Left ventricle myocardium inferior (tissue), 1 donor: ENCODE data around the gene GPC3. TPM values are rescaled to one million over a fixed set of nuclear protein-coding genes. Genes with fewer than 3 reads are reported as not detected.
"Not testable (repeated sequence)": the region's sequence is repeated elsewhere in the genome, so short reads cannot be mapped to it uniquely, and the experiment has no call there.

ENCODE experiments used
- DNase-seq: peaks from one replicate; pipeline ENCODE4 v3.0.0-alpha.2; 2020
- H3K27ac ChIP-seq: fragments of 200-600 bp; replicated peaks from 2 replicates; pipeline ENCODE4 v1.8.0; 2021
- H3K27me3 ChIP-seq: fragments of 200-600 bp; 2 replicates; pipeline ENCODE4 v1.8.0; 2021; ENCODE audit warnings: low read depth
- H3K36me3 ChIP-seq: fragments of 200-600 bp; 2 replicates; pipeline ENCODE4 v1.8.0; 2021
- H3K4me1 ChIP-seq: fragments of 200-600 bp; 2 replicates; pipeline ENCODE4 v1.8.0; 2021
- H3K4me3 ChIP-seq: fragments of 200-600 bp; 2 replicates; pipeline ENCODE4 v1.8.0; 2021; ENCODE audit warnings: mild to moderate bottlenecking, moderate library complexity
- H3K9me3 ChIP-seq: fragments of 200-600 bp; replicated peaks from 2 replicates; pipeline ENCODE4 v1.8.0; 2021
- CTCF ChIP-seq: fragments of 200-600 bp; IDR thresholded peaks from 2 replicates; pipeline ENCODE4 v1.8.0; 2021; ENCODE audit warnings: antibody characterized with exemption, mild to moderate bottlenecking, borderline replicate concordance
- intact Hi-C: fragments of 100-400 bp; cut with micrococcal nuclease; formaldehyde crosslinking; loops from one replicate; pipeline ENCODE4 v1.11.0; 2022
- total RNA-seq: library from RNA; stranded (reverse); fragmentation: NEBNext Ultra II Directional; extraction: Animal tissue kit (Norgen Biotek cat#: 25700); gene quantifications from one replicate; pipeline ENCODE4 v1.2.1, GENCODE V29; 2021
- donor health status: DM: no; HTN: yes; CAD: no; lungs with severe emphysema.

The GPC3 gene
- total RNA-seq, 1 donor from 2014 or later = 5.4 TPM

DNA sequence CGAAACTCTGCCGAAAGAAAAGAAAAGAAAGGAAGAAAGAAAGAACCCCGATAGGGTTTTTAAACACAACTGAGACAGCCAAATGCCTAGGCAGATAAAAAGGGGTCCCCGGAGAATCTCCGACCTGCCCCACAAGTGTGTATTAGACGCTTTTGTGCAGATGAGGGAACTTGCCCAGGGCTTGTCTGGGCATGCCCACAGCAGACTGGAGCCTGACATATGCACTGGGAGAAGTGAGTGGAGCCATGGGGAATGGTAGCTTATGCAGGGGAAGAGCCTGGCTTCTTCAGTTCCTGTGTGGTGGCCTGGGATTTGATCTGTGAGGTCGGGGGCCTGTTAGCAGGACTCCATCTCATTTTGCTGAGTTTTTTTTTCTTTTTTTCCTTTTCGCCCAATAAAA is 199.0 kb downstream of the GPC3 start:
- Histone ChIP-seq H3K4me1 (no peaks in the 10 kb centered on the region), H3K36me3 (no peaks in the 10 kb centered on the region), H3K27ac (no peak overlapping the region), H3K27me3 (no peaks in the 10 kb centered on the region), H3K4me3 (no peak overlapping the region), H3K9me3 (no peaks in the 10 kb centered on the region)
- intact Hi-C loops = no loop called here
- TF ChIP-seq CTCF = no peak
- DNase-seq = no peak

- no peak for TF ChIP-seq CTCF
- Histone ChIP-seq H3K4me1 (no peaks in the 10 kb centered on the region), H3K27ac (no peak overlapping the region), H3K36me3 (no peaks in the 10 kb centered on the region), H3K9me3 (no peaks in the 10 kb centered on the region), H3K27me3 (no peaks in the 10 kb centered on the region), H3K4me3 (no peak overlapping the region)
- DNase-seq = no peak
- intact Hi-C loops = no loop called here
These were observed 202.1 kb downstream of the GPC3 start for GRCh38 chrX:133783274-133783673.

DNA sequence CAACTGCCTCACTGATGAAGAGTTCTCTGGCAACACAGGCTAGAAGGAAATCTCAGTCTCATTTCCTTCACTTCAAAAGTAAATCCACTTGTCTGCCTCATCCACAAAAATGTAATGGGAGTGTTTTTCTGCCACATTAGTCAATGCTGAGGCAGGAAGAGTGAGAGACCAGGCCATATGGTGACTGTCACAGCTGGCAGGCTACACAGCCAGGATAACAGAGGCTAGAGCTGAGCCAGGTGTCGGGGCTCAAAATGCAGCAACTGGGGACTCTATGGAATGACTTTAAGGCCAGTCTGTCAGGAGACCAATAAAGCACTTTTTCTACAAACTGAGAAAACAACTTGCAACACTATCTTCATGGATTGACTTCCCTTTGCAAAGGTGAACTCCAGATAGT is 204.2 kb downstream of the GPC3 start:
- Histone ChIP-seq H3K9me3 (no peaks in the 10 kb centered on the region), H3K4me1 (no peaks in the 10 kb centered on the region), H3K27me3 (no peaks in the 10 kb centered on the region), H3K27ac (no peak overlapping the region), H3K4me3 (no peak overlapping the region), H3K36me3 (no peaks in the 10 kb centered on the region)
- intact Hi-C loops = no loop called here
- no peak for TF ChIP-seq CTCF
- no peak for DNase-seq

DNA sequence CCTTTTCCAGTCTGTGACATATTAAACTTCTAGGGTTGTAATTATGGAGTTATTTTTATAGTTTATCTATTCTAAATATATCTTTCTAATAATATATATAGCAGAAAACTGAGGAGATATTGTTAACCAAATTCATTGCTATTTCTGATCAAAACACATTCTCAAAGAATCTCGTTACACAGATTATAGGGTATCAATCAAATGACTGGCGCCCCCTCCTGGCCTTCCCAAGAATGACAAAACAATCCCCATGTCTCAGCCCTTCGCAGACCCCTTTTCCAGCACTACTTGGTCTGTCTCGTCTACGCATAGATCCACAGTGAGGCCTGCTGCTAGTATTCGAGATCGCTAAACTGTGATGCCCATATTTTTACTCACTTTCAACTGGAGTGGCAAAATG is 209.3 kb downstream of the GPC3 start:
- H3K4me1 ChIP-seq = no peaks in the 10 kb centered on the region
- H3K27me3 ChIP-seq = no peaks in the 10 kb centered on the region
- peak; percentile 49 for TF ChIP-seq CTCF
- H3K4me3 ChIP-seq = no peak overlapping the region
- no peaks in the 10 kb centered on the region for H3K9me3 ChIP-seq
- DNase-seq = peak; percentile 19
- H3K27ac ChIP-seq = no peak overlapping the region
- H3K36me3 ChIP-seq = no peaks in the 10 kb centered on the region
- intact Hi-C loops = no loop called here

DNA sequence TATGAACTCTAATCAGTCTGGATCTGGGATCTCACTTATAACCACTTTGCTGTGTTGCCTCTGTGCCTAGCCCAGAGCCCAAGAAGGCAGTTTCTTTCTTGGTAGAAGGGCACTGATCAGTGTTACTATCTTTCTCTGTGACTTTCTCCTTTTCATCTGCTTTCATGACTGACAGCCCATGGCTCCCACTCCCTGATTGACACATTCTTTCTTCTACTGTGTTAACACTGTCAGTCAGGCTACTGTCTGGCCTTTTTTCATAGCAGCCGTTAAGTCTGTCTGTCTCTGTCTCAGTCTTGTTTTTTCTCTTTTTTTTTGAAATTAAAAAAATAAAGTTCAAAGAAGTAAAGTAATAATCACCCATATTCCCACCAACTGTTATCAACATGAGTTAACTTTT is 210.6 kb downstream of the GPC3 start:
- TF ChIP-seq CTCF = no peak
- no peaks in the 10 kb centered on the region for H3K27me3 ChIP-seq
- no peaks in the 10 kb centered on the region for H3K4me1 ChIP-seq
- no peak for DNase-seq
- H3K27ac ChIP-seq = no peak overlapping the region
- no peaks in the 10 kb centered on the region for H3K9me3 ChIP-seq
- intact Hi-C loops = no loop called here
- no peak overlapping the region for H3K4me3 ChIP-seq
- no peaks in the 10 kb centered on the region for H3K36me3 ChIP-seq

DNA sequence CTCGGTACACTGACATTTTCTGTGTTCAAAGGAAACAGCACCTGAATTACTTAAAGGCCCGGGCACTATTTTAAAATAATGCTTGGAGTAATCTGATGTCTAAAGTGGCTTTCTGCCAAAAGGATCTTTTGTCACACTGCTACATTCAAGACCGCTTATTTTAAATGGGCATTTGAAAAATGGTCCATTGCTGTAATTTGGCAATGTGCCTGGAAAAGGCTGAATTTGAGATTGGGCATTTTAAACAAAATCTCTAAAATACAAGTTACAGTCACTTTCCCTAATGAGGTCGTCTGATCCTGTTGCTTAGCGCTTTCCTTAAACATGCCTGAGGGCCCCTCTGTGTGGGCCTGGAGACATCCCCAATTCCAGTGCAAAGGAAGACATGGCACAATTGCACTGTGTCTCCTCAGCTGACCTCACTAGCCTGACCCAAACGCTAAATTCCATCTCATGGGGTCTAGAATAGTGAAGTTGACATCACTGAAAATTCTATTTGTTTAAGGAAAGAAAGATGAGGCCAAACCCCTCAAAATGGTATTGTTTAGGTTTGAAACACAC is 214.2 kb downstream of the GPC3 start:
- no peaks in the 10 kb centered on the region for H3K27me3 ChIP-seq
- H3K27ac ChIP-seq = no peak overlapping the region
- no peaks in the 10 kb centered on the region for H3K36me3 ChIP-seq
- no peak for TF ChIP-seq CTCF
- H3K4me3 ChIP-seq = no peak overlapping the region
- intact Hi-C loops = no loop called here
- DNase-seq = no peak
- H3K4me1 ChIP-seq = no peaks in the 10 kb centered on the region
- H3K9me3 ChIP-seq = no peaks in the 10 kb centered on the region

GRCh38 chrX:133762976-133763548 is 222.3 kb downstream of the GPC3 start:
- H3K4me1 ChIP-seq, H3K27me3 ChIP-seq, DNase-seq, H3K9me3 ChIP-seq, H3K4me3 ChIP-seq, H3K36me3 ChIP-seq, intact Hi-C loops, H3K27ac ChIP-seq: not testable (repeated sequence)
